OCI-M2 (cell line): ENCODE measurements around the gene TEDDM1.

Source experiments
- DNase-seq: peaks from one replicate; lab custom pipeline; 2025; ENCODE audit not compliant: unreplicated experiment; lab: John Stamatoyannopoulos, UW

Gene TEDDM1

GRCh38 chr1:182407724-182408123 is 7.3 kb upstream of the TEDDM1 start:
- no peak for DNase-seq

GRCh38 chr1:182406012-182406411 is 5.5 kb upstream of the TEDDM1 start:
- DNase-seq, result no peak

GRCh38 chr1:182405578-182405977 is 5.1 kb upstream of the TEDDM1 start:
- no peak for DNase-seq

- no peak for DNase-seq
Observed at GRCh38 chr1:182404781-182405180, 4.3 kb upstream of the TEDDM1 start.

GRCh38 chr1:182397653-182398393 is 2.6 kb downstream of the TEDDM1 start:
- DNase-seq, result no peak

GRCh38 chr1:182395906-182396305 is 4.6 kb downstream of the TEDDM1 start:
- DNase-seq, result no peak

- DNase-seq, result no peak
Observed at GRCh38 chr1:182394055-182394775, 6.3 kb downstream of the TEDDM1 start.

- no peak for DNase-seq
Observed at GRCh38 chr1:182392050-182393028, 8.1 kb downstream of the TEDDM1 start.

GRCh38 chr1:182391362-182392049 is 9.0 kb downstream of the TEDDM1 start, which contains the start of gene GLUL:
GLUL (minus strand) TSS chr1:182391790; CDS start chr1:182388737, 3,053 bp downstream.
- DNase-seq, result peak; percentile 53

GRCh38 chr1:182391028-182391361 is 9.5 kb downstream of the TEDDM1 start:
- no peak for DNase-seq

- no peak for DNase-seq
Observed at GRCh38 chr1:182389619-182390047, 10.8 kb downstream of the TEDDM1 start.

- DNase-seq, result no peak
Observed at GRCh38 chr1:182388392-182389134, 11.9 kb downstream of the TEDDM1 start.

- no peak for DNase-seq
Observed at GRCh38 chr1:182387566-182387965, 12.9 kb downstream of the TEDDM1 start.

- no peak for DNase-seq
Observed at GRCh38 chr1:182386980-182387379, 13.5 kb downstream of the TEDDM1 start.

GRCh38 chr1:182385885-182386853 is 14.3 kb downstream of the TEDDM1 start:
- no peak for DNase-seq

- DNase-seq, result no peak
Observed at GRCh38 chr1:182384387-182384960, 16.0 kb downstream of the TEDDM1 start.

- DNase-seq, result no peak
Observed at GRCh38 chr1:182383934-182384333, 16.5 kb downstream of the TEDDM1 start.

- DNase-seq, result no peak
Observed at GRCh38 chr1:182383037-182383661, 17.3 kb downstream of the TEDDM1 start.
